ENCODE results near the gene STXBP6. TPM values are rescaled to one million over a fixed set of nuclear protein-coding genes. Genes with fewer than 3 reads are reported as not detected.

The STXBP6 gene
- total and polyA plus RNA-seq, 2 of the 13 experiments (the other 11 are each of a cell fraction or from before 2014, with no cell fraction given): 35.3 to 42.8 TPM

DNA sequence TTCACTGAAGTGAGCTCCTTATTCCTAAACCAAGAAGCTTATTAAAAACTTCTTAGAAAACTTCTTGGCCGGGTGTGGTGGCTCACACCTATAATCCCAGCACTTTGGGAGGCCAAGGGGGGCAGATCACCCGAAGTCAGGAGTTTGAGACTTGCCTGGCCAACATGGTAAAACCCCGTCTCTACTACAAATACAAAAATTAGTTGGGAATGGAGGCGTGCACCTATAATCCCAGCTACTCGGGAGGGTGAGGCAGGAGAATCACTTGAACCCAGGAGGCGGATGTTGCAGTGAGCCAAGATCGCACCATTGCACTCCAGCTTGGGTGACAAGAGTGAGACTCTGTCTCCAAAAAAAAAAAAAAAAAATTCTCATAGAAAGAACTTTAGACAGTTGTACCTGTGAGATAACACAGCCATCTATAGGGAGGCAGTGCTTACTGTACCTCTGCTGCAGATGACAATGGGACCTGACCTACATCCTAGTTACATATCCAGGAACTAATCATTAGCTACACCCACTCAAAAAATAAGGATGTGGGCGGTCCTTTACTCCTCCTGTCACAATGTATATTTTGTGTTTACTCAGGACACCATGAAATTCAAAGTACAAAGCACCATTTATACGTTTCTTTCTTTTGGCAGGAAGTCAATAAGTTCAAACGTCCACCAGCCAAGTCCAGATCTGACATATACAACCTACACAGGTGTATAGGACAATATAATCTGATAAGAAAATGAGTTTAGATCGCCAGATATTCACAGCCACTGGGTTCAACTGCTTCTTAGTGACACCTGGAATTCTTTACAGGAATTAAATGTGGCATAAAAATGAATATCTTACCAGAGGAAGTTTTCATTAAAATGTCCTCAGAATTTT, 14.9 kb downstream of the STXBP6 start (continued):
- TF ChIP-seq DZIP1 (CRISPR knock-in tag; IDR thresholded peaks at IDR 0.05) (no peak), DNMT1 (CRISPR knock-in tag; IDR thresholded peaks at IDR 0.05) (no peak), KDM3A (CRISPR knock-in tag; IDR thresholded peaks at IDR 0.05; ENCODE audit: low read depth) (no peak), CCAR2 (optimal IDR thresholded peaks at IDR 0.05; ENCODE audit: low read depth, low read length) (no peak), REL (CRISPR knock-in tag; conservative IDR thresholded peaks at IDR 0.05) (no peak), ZBTB4 (CRISPR knock-in tag; IDR thresholded peaks at IDR 0.05; ENCODE audit: borderline replicate concordance) (no peak), HNRNPK (IDR thresholded peaks at IDR 0.05; ENCODE audit: low read depth, low read length, poor library complexity, severe bottlenecking) (no peak), MLLT10 (CRISPR knock-in tag; IDR thresholded peaks at IDR 0.05) (no peak)
- TF ChIP-seq, protein P1, sequence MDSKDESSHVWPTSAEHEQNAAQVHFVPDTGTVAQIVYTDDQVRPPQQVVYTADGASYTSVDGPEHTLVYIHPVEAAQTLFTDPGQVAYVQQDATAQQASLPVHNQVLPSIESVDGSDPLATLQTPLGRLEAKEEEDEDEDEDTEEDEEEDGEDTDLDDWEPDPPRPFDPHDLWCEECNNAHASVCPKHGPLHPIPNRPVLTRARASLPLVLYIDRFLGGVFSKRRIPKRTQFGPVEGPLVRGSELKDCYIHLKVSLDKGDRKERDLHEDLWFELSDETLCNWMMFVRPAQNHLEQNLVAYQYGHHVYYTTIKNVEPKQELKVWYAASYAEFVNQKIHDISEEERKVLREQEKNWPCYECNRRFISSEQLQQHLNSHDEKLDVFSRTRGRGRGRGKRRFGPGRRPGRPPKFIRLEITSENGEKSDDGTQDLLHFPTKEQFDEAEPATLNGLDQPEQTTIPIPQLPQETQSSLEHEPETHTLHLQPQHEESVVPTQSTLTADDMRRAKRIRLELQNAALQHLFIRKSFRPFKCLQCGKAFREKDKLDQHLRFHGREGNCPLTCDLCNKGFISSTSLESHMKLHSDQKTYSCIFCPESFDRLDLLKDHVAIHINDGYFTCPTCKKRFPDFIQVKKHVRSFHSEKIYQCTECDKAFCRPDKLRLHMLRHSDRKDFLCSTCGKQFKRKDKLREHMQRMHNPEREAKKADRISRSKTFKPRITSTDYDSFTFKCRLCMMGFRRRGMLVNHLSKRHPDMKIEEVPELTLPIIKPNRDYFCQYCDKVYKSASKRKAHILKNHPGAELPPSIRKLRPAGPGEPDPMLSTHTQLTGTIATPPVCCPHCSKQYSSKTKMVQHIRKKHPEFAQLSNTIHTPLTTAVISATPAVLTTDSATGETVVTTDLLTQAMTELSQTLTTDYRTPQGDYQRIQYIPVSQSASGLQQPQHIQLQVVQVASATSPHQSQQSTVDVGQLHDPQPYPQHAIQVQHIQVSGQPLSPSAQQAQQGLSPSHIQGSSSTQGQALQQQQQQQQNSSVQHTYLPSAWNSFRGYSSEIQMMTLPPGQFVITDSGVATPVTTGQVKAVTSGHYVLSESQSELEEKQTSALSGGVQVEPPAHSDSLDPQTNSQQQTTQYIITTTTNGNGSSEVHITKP (CRISPR knock-in tag; IDR thresholded peaks at IDR 0.05; ENCODE audit: low read depth): no peak
- TF ChIP-seq, protein P2, sequence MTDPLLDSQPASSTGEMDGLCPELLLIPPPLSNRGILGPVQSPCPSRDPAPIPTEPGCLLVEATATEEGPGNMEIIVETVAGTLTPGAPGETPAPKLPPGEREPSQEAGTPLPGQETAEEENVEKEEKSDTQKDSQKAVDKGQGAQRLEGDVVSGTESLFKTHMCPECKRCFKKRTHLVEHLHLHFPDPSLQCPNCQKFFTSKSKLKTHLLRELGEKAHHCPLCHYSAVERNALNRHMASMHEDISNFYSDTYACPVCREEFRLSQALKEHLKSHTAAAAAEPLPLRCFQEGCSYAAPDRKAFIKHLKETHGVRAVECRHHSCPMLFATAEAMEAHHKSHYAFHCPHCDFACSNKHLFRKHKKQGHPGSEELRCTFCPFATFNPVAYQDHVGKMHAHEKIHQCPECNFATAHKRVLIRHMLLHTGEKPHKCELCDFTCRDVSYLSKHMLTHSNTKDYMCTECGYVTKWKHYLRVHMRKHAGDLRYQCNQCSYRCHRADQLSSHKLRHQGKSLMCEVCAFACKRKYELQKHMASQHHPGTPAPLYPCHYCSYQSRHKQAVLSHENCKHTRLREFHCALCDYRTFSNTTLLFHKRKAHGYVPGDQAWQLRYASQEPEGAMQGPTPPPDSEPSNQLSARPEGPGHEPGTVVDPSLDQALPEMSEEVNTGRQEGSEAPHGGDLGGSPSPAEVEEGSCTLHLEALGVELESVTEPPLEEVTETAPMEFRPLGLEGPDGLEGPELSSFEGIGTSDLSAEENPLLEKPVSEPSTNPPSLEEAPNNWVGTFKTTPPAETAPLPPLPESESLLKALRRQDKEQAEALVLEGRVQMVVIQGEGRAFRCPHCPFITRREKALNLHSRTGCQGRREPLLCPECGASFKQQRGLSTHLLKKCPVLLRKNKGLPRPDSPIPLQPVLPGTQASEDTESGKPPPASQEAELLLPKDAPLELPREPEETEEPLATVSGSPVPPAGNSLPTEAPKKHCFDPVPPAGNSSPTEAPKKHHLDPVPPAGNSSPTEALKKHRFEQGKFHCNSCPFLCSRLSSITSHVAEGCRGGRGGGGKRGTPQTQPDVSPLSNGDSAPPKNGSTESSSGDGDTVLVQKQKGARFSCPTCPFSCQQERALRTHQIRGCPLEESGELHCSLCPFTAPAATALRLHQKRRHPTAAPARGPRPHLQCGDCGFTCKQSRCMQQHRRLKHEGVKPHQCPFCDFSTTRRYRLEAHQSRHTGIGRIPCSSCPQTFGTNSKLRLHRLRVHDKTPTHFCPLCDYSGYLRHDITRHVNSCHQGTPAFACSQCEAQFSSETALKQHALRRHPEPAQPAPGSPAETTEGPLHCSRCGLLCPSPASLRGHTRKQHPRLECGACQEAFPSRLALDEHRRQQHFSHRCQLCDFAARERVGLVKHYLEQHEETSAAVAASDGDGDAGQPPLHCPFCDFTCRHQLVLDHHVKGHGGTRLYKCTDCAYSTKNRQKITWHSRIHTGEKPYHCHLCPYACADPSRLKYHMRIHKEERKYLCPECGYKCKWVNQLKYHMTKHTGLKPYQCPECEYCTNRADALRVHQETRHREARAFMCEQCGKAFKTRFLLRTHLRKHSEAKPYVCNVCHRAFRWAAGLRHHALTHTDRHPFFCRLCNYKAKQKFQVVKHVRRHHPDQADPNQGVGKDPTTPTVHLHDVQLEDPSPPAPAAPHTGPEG (CRISPR knock-in tag; IDR thresholded peaks at IDR 0.05): no peak

Data from HepG2 (cell line).